ENCODE measurements around the gene FGGY.

DNA sequence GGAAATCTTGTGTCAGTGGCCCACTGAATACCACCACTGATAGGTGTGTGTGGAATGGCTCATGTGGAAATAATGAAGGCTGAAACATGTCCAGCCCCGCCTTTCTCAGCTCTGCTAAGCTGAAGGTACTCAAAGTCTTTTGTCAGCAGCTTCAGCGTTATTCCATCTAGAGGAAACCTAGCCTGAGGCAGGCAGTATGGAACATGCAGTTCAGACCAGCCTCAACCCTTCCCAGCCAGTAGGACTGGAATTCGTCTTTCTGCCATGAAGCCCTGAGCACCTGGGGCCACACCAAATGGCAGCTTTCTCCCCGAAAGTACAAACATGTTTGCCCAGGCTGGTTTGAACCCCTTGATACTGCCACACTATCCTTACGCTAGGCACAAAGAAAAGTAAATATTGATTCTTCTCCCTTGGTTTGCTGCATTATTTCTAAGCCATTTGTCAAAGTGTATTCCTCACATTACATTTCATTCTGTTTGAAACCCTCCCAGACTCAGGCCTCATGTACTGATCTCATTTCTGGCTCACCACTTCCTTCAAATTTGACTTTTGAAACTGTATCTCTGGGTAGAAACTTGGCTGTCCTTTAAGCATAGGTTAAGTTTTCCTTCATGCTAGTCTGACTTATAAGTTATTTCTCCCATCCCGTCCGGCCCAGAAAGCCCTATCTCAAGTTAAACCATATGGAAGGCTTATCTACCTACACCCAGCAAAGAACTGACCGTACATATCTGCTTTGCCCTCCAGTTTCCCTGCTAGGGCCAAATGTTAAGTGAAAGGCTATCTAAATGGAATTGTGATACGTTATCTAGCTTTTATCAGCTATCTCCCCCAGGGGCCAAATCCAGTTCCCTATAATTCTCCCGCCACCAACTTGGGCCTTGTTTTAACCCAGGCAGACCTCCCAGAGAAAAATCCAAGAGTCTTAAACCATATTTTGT is 472.2 kb downstream of the FGGY start:
- TF ChIP-seq POLR2AphosphoS5 (IDR thresholded peaks at IDR 0.05; ENCODE audit: borderline replicate concordance, low read depth, low read length) (no peak), FOXP2 (optimal IDR thresholded peaks at IDR 0.05; ENCODE audit: control extremely low read depth, extremely low read length, insufficient read depth) (no peak), EZH2 (IDR thresholded peaks at IDR 0.05) (no peak)
